ENCODE data around the gene RGS3.

DNA sequence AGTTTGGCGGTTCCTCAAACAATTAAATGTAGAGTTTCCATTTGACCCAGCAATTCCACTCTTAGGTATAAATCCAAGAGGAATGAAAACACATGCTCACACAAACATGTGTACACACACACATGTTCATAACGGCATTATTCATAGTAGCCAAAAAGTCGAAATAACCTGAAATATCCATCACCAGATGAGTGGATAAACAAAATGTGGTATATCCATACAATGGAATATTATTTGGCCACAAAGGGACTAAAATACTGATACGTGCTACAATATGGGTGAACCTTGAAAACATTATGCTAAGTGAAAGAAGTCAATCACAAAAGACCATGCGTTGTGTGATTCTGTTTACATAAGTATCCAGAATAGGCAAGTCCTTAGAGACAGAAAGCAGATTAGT is 8.7 kb downstream of the RGS3 start:
- TF ChIP-seq, protein P1, sequence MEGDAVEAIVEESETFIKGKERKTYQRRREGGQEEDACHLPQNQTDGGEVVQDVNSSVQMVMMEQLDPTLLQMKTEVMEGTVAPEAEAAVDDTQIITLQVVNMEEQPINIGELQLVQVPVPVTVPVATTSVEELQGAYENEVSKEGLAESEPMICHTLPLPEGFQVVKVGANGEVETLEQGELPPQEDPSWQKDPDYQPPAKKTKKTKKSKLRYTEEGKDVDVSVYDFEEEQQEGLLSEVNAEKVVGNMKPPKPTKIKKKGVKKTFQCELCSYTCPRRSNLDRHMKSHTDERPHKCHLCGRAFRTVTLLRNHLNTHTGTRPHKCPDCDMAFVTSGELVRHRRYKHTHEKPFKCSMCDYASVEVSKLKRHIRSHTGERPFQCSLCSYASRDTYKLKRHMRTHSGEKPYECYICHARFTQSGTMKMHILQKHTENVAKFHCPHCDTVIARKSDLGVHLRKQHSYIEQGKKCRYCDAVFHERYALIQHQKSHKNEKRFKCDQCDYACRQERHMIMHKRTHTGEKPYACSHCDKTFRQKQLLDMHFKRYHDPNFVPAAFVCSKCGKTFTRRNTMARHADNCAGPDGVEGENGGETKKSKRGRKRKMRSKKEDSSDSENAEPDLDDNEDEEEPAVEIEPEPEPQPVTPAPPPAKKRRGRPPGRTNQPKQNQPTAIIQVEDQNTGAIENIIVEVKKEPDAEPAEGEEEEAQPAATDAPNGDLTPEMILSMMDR (IDR thresholded peaks at IDR 0.05 in 4 of 5, conservative IDR thresholded peaks at IDR 0.05 in 1 of 5), result no peak
- no peak for TF ChIP-seq POLR2A (IDR thresholded peaks at IDR 0.05)

All from gastrocnemius medialis (tissue), 4 donors.